Bronchial epithelial cell (primary cell): ENCODE data around the gene CHSY1. TPM values are rescaled to one million over a fixed set of nuclear protein-coding genes. Genes with fewer than 3 reads are reported as not detected.

Experiments used
- DNase-seq: peaks from one replicate; pipeline ENCODE4 v3.0.0-alpha.2; 2010; ENCODE audit warnings: low read depth
- FAIRE-seq: peaks from 2 replicates; lab custom pipeline; 2011; peaks lifted over from hg19 to GRCh38; lab: Jason Lieb, UNC
- H3K27me3 ChIP-seq: 2 replicates; pipeline ENCODE4 v1.5.1; 2011; ENCODE audit warnings: low read length; ENCODE audit not compliant: control insufficient read depth, insufficient read depth
- H3K36me3 ChIP-seq: 2 replicates; pipeline ENCODE4 v1.5.1; 2011; ENCODE audit warnings: low read length; ENCODE audit not compliant: control insufficient read depth, insufficient read depth
- H3K4me3 ChIP-seq: 2 replicates; pipeline ENCODE4 v1.5.1; 2011; ENCODE audit warnings: mild to moderate bottlenecking, low read depth, low read length, control low read depth
- total RNA-seq: library from RNA; depleted of rRNA; stranded (reverse); fragments of >200 nt; gene quantifications from 2 replicates; pipeline ENCODE4 v1.2.1, GENCODE V29; 2014
- TF ChIP-seq, protein P1 (sequence below): IDR thresholded peaks from 2 replicates; pipeline ENCODE4 v1.5.1; 2011; ENCODE audit warnings: mild to moderate bottlenecking, moderate library complexity, low read length, control low read depth, inconsistent platforms; ENCODE audit not compliant: insufficient read depth, severe bottlenecking

CHSY1 gene
- total RNA-seq, 1 donor from 2014 or later, result 21.6 TPM

DNA sequence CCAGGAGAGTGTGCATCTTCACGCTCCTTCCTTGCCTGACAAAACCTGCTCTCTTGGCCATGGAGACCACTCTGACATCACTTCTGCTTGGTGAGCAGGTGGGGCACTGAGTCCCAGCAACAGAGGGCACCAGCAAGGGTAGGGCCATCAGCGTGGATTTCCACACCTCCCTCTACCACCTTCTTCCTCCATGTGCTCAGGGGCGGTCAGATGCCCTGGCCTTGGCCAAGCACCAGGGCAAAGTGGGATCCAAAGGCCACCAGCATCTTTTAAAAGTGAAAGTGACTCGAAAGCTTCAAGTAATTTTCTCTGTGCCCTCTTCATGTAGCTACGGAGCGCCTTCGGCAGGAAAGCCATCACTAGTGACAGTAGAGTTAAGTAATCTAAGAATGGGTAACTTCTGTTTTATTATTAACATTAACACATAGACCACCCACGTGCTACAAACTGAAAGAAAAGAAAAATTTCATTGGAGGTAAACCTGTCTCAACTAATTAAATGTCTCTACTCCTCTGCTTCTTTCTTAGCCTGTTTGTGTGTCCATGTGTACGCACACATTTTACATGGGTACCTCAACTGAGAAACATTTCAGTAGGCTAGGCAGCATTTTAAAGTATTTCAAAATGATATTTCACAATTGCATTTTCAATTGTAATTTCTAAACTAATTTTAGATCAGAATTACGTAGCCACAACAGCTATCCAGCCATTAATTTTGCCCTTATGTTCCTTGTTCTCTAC, 57.9 kb downstream of the CHSY1 start:
- DNase-seq (no peak), FAIRE-seq (no peak)
- no peak overlapping the region for H3K4me3 ChIP-seq

DNA sequence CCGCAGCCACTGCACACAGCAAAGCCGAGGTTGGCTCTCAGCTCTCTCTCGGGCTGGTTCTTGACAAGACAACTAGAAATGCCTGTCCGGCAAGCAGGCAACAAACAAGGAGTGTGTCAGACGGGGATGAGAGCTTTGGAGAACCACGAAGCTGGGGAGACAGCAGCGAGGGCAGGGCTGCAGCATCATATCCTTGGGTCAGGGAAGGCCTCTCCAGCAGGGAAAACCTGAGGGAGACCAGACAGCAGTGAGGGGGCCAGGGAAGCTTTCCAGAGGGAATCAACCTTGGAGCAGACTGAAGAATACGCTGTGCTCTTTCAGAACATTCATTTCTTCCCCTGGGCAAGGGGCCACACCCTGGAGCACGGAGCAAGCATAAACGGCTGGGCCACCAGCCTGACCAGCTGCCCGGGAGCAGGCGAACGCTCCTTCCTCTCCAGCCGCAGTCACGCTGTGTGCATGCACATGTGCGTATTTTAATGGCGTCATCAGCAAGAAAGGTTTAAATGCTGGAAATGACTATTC, 58.7 kb downstream of the CHSY1 start:
- Histone ChIP-seq H3K4me3 (no peak overlapping the region), H3K27me3 (no peaks in the 10 kb centered on the region), H3K36me3 (no peaks in the 10 kb centered on the region)
- TF ChIP-seq, protein P1, sequence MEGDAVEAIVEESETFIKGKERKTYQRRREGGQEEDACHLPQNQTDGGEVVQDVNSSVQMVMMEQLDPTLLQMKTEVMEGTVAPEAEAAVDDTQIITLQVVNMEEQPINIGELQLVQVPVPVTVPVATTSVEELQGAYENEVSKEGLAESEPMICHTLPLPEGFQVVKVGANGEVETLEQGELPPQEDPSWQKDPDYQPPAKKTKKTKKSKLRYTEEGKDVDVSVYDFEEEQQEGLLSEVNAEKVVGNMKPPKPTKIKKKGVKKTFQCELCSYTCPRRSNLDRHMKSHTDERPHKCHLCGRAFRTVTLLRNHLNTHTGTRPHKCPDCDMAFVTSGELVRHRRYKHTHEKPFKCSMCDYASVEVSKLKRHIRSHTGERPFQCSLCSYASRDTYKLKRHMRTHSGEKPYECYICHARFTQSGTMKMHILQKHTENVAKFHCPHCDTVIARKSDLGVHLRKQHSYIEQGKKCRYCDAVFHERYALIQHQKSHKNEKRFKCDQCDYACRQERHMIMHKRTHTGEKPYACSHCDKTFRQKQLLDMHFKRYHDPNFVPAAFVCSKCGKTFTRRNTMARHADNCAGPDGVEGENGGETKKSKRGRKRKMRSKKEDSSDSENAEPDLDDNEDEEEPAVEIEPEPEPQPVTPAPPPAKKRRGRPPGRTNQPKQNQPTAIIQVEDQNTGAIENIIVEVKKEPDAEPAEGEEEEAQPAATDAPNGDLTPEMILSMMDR, result no peak
- no peak for DNase-seq
- no peak for FAIRE-seq

More for the DNA sequence above, 57.9 kb downstream of the CHSY1 start:
- H3K36me3 ChIP-seq, result no peaks in the 10 kb centered on the region
- no peaks in the 10 kb centered on the region for H3K27me3 ChIP-seq
- TF ChIP-seq, protein P1, result no peak

DNA sequence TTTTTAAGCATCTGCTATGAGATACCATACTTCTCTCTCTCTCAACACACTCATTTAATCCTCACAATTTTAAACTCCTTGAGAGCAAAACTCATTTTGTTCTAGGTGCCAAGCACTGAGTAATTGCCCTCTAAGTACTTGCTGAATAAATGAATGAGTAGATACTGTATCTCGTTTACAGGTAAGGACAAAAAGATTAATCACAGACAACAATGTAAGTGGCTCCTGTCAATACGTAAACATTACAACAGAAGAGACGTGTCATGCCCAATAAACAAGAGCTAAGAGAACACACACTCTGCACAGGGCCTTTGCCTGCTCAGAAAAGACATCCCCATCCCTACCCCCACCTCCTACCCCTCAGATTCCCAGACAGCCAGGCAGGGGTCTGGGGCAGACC, 59.8 kb downstream of the CHSY1 start:
- TF ChIP-seq, protein P1, result no peak
- no peak overlapping the region for H3K4me3 ChIP-seq
- no peak for FAIRE-seq
- no peaks in the 10 kb centered on the region for H3K36me3 ChIP-seq
- DNase-seq, result peak; percentile 66
- H3K27me3 ChIP-seq, result no peaks in the 10 kb centered on the region

DNA sequence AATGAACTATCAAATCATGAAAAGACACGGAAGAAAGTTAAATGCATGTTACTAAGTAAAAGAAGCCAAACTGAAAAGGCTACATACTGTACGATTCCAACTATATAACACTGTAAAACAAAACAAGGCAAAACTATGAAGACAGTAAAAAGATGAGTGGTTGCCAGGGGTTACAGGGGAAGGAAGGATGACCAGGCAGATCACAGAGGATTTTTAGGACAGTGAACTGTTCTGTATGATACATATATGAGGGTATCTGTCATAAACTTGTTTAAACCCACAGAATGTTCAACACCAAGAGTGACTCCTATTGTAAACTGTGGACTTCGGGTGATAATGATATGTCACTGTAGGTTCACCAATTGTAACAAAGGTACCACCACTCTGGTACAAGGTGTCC, 60.6 kb downstream of the CHSY1 start:
- TF ChIP-seq, protein P1, result no peak
- Histone ChIP-seq H3K4me3 (no peak overlapping the region), H3K36me3 (no peaks in the 10 kb centered on the region), H3K27me3 (no peaks in the 10 kb centered on the region)
- FAIRE-seq (no peak), DNase-seq (no peak)

DNA sequence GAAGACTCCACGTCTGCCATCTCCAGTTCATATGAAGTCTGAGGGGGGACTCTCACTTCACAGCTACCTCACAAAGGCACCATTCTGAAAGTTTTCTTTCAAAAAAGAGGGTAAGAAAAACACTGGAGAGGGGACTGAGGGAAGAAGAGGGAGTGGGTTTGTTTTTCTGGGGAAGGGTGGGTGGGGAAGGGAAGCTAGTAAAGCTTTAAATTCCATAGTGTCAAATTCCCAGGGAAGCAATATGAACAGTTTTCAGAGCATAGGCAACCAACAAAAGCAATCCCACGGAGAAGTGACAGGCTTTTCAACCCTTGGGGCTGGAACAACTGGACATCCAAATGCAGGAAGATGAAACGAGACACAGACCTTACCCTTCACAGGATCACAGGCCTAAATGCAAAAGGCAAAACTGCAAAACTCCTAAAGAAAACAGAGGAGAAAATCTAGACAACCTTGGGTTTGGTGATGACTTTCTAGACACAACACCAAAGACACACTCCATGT, 61.7 kb downstream of the CHSY1 start:
- TF ChIP-seq, protein P1, result no peak
- DNase-seq (no peak), FAIRE-seq (no peak)
- Histone ChIP-seq H3K4me3 (no peak overlapping the region), H3K36me3 (no peaks in the 10 kb centered on the region), H3K27me3 (no peaks in the 10 kb centered on the region)
